Measurements from ENCODE around the gene ATCAY.

GRCh38 chr19:3945838-3946237 lies 65.4 kb downstream of the ATCAY start:
- TF ChIP-seq CTCF (IDR thresholded peaks at IDR 0.05) (no peak), EP300 (IDR thresholded peaks at IDR 0.05) (no peak)

Data from gastroesophageal sphincter (tissue), 3 donors.